ENCODE results near the gene SPIN2A.
"Not testable (repeated sequence)": the region's sequence is repeated elsewhere in the genome, so short reads cannot be mapped to it uniquely, and the experiment has no call there.

SPIN2A gene

DNA sequence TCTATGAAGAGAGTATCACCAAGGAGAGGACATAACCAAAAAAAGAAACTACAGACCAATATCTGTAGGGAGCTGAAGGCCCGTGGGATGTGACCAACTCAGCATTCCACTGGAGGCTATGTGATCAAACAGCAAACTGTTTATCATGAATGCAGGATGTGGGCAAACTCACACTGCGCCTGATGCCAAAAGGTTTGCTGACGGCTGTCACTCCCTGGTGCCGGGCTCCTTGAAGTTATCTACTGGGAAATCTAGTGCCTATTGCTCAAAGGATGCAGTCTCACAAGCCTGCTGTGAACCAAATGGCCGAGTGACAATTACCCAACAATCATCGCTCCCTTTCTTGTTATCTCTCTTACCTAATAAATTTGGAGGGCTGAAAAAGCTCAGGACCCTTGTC lies 34.3 kb downstream of the SPIN2A start:
- DNase-seq (ENCODE audit: low read depth) = not testable (repeated sequence)
